Thyroid gland (tissue), 4 donors: Measurements from ENCODE around the gene PILRA.

Experiments used
- POLR2A ChIP-seq, 2 donors: fragments of 450-650 bp; IDR thresholded peaks; one replicate each; pipeline ENCODE4 v1.6.1; 2017; ENCODE audit warnings: antibody characterized with exemption in 2 of 2, mild to moderate bottlenecking in 2 of 2, moderate library complexity in 1 of 2
- TF ChIP-seq, protein P1 (sequence below), 6 experiments: fragments of 200-600 bp in 3 of 6; fragments of 450-650 bp in 3 of 6; sonication (generic) in 3 of 6; IDR thresholded peaks; one replicate each; pipeline ENCODE4 v1.5.1; 2016 to 2019; ENCODE audit warnings: antibody characterized with exemption in 6 of 6, mild to moderate bottlenecking in 2 of 6, inconsistent platforms in 1 of 6, moderate library complexity in 1 of 6

DNA sequence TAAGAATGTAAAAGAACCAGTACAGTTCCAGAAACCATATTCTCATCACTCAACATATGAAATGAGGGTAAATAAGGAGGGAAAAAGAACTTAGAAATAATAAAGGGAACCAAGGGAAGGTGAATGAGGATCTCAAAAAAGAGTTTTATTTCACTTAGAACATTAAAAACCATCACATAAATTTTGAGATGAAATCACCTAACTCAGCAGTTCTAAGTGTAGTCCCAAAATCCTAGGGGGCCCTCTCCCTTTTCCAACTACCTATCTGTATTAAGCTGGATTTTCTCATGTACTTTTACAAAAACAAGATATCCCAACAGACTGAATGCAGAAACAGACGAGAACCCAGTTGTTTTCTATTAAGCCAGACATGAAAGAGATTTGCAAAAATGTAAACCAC lies 52.1 kb downstream of the PILRA start:
- TF ChIP-seq, protein P1, sequence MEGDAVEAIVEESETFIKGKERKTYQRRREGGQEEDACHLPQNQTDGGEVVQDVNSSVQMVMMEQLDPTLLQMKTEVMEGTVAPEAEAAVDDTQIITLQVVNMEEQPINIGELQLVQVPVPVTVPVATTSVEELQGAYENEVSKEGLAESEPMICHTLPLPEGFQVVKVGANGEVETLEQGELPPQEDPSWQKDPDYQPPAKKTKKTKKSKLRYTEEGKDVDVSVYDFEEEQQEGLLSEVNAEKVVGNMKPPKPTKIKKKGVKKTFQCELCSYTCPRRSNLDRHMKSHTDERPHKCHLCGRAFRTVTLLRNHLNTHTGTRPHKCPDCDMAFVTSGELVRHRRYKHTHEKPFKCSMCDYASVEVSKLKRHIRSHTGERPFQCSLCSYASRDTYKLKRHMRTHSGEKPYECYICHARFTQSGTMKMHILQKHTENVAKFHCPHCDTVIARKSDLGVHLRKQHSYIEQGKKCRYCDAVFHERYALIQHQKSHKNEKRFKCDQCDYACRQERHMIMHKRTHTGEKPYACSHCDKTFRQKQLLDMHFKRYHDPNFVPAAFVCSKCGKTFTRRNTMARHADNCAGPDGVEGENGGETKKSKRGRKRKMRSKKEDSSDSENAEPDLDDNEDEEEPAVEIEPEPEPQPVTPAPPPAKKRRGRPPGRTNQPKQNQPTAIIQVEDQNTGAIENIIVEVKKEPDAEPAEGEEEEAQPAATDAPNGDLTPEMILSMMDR (IDR thresholded peaks at IDR 0.05), result no peak
- no peak for TF ChIP-seq POLR2A (IDR thresholded peaks at IDR 0.05)
